ENCODE data around the gene PCDHGA6. TPM values are rescaled to one million over a fixed set of nuclear protein-coding genes. Genes with fewer than 3 reads are reported as not detected.
A peak's percentile ranks its signal among the peaks of the same experiment; 100 is the strongest.

The PCDHGA6 gene
- total and polyA plus RNA-seq, 2 of the 8 experiments (the other 6 are each of a cell fraction or from before 2014, with no cell fraction given), result 1.4 to 2.0 TPM

GRCh38 chr5:141326088-141326854 lies 47.4 kb upstream of the PCDHGA6 start (continued):
- TF ChIP-seq SAP30 (IDR thresholded peaks at IDR 0.05; ENCODE audit: insufficient read depth, insufficient replicate concordance, low read length) (no peak), BACH1 (IDR thresholded peaks at IDR 0.05; ENCODE audit: low read length) (peak; percentile 65), FOSL1 (IDR thresholded peaks at IDR 0.05; ENCODE audit: insufficient read depth, low read depth, low read length) (no peak), EGR1 (IDR thresholded peaks at IDR 0.05; ENCODE audit: borderline replicate concordance, low read depth, low read length) (peak; percentile 34; the same call in 1 of the 2 replicates), GABPA (IDR thresholded peaks at IDR 0.05; ENCODE audit: borderline replicate concordance, insufficient read depth, low read length) (no peak), JUN (IDR thresholded peaks at IDR 0.05; ENCODE audit: low read depth, low read length) (no peak), HDAC2 (IDR thresholded peaks at IDR 0.05; ENCODE audit: borderline replicate concordance in 1 of 2, low read depth in 2 of 2, low read length in 2 of 2) (no peak), HDAC6 (IDR thresholded peaks at IDR 0.05; ENCODE audit: low read depth, low read length) (no peak), CTCF (IDR thresholded peaks at IDR 0.05; ENCODE audit: control extremely low read depth in 1 of 3, insufficient read depth in 1 of 3, low read depth in 1 of 3, low read length in 3 of 3) (peak; percentile 58 to 74 (median 71)), CTBP2 (IDR thresholded peaks at IDR 0.05; ENCODE audit: borderline replicate concordance, insufficient read depth, insufficient read length, low read length) (no peak), TAF7 (optimal IDR thresholded peaks at IDR 0.05; ENCODE audit: borderline replicate concordance, low read depth, low read length) (peak; percentile 46), CHD2 (IDR thresholded peaks at IDR 0.05; ENCODE audit: low read length) (no peak), POU5F1 (IDR thresholded peaks at IDR 0.05; ENCODE audit: low read depth, low read length) (no peak), BCL11A (IDR thresholded peaks at IDR 0.05; ENCODE audit: low read depth in 2 of 2, low read length in 2 of 2) (no peak), SIRT6 (IDR thresholded peaks at IDR 0.05; ENCODE audit: low read length) (no peak), SUZ12 (IDR thresholded peaks at IDR 0.05; ENCODE audit: low read length) (no peak)
- TF ChIP-seq, protein P1, sequence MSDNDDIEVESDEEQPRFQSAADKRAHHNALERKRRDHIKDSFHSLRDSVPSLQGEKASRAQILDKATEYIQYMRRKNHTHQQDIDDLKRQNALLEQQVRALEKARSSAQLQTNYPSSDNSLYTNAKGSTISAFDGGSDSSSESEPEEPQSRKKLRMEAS (IDR thresholded peaks at IDR 0.05), result peak; percentile 37; the same call in 1 of the 2 replicates
- TF ChIP-seq, protein P2, sequence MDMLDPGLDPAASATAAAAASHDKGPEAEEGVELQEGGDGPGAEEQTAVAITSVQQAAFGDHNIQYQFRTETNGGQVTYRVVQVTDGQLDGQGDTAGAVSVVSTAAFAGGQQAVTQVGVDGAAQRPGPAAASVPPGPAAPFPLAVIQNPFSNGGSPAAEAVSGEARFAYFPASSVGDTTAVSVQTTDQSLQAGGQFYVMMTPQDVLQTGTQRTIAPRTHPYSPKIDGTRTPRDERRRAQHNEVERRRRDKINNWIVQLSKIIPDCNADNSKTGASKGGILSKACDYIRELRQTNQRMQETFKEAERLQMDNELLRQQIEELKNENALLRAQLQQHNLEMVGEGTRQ (IDR thresholded peaks at IDR 0.05; ENCODE audit: low read length), result no peak
- TF ChIP-seq, protein P3, sequence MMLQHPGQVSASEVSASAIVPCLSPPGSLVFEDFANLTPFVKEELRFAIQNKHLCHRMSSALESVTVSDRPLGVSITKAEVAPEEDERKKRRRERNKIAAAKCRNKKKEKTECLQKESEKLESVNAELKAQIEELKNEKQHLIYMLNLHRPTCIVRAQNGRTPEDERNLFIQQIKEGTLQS (IDR thresholded peaks at IDR 0.05; ENCODE audit: insufficient read depth, low read depth, low read length), result no peak

Data from H1 (cell line).